Testis (tissue), 2 donors: ENCODE measurements around the gene KIF26A.

Source experiments
- POLR2A ChIP-seq: fragments of 450-650 bp; IDR thresholded peaks from one replicate; pipeline ENCODE4 v1.6.1; 2017; ENCODE audit warnings: antibody characterized with exemption, mild to moderate bottlenecking, moderate library complexity
- TF ChIP-seq, protein P1 (sequence below), 3 experiments: fragments of 450-650 bp in 2 of 3; fragments of 200-600 bp in 1 of 3; sonication (generic) in 1 of 3; IDR thresholded peaks; one replicate each; pipeline ENCODE4 v1.5.1; 2016 to 2019; ENCODE audit warnings: antibody characterized with exemption in 3 of 3, mild to moderate bottlenecking in 2 of 3, moderate library complexity in 1 of 3

DNA sequence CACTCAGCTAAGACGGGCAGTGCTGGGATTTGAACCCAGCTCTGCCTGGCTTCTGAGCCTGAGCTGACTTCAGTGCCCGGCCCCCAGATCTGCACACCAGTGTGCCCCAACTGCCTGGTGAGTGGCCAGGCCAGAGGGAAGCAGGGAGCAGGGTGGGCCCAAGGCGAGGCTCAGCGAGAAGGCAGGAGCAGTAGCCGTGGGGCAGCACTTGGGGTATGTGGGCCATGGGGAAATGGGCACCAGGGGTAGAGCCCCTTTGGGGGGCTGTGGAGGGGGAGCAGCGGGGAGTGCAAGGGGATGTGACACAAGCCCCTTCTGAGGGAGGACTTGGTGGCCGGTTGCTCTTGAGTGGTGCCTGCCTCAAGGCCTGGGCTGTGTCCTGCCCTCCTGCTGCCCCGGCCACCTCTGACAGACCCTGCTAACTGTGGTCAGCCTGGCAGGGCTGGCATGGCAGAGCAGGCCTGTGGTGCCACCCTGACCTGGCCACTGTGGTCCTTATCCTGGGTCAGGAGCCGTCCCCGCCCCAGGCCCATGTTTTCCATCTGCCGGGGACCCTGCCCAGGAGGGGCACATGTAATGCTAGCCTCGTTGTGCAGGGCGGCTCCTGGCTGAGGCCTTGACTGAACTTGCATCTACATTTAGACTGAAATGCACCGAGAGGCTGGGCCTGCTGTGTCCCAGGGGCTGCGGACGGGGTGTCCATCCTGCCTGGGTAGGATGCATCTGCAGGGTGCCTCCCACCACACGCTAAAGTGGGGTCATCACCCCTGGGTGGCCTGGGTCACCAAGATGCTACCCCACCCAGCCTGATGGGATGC lies 90.5 kb downstream of the KIF26A start:
- TF ChIP-seq, protein P1, sequence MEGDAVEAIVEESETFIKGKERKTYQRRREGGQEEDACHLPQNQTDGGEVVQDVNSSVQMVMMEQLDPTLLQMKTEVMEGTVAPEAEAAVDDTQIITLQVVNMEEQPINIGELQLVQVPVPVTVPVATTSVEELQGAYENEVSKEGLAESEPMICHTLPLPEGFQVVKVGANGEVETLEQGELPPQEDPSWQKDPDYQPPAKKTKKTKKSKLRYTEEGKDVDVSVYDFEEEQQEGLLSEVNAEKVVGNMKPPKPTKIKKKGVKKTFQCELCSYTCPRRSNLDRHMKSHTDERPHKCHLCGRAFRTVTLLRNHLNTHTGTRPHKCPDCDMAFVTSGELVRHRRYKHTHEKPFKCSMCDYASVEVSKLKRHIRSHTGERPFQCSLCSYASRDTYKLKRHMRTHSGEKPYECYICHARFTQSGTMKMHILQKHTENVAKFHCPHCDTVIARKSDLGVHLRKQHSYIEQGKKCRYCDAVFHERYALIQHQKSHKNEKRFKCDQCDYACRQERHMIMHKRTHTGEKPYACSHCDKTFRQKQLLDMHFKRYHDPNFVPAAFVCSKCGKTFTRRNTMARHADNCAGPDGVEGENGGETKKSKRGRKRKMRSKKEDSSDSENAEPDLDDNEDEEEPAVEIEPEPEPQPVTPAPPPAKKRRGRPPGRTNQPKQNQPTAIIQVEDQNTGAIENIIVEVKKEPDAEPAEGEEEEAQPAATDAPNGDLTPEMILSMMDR (IDR thresholded peaks at IDR 0.05) = no peak
- TF ChIP-seq POLR2A = no peak
